Gastroesophageal sphincter (tissue), 4 donors: ENCODE data around the gene CTSZ. TPM values are rescaled to one million over a fixed set of nuclear protein-coding genes. Genes with fewer than 3 reads are reported as not detected.

ENCODE experiments used
- ATAC-seq: fragments of 150-250 bp; one replicate; pipeline ENCODE4 v1.9.1; 2016; ENCODE audit warnings: mild to moderate bottlenecking, moderate library complexity
- H3K27ac ChIP-seq, 4 donors: fragments of 200-600 bp; sonication (generic) in 3 of 4; 1 replicate in 3 of 4; 2 replicates in 1 of 4; pipeline ENCODE4 v1.5.1; 2016 to 2019
- H3K27me3 ChIP-seq: fragments of 200-600 bp; sonication (generic); one replicate; pipeline ENCODE4 v1.5.1; 2019
- H3K36me3 ChIP-seq, 2 donors: fragments of 200-600 bp; sonication (generic); one replicate each; pipeline ENCODE4 v1.5.1; 2019; ENCODE audit warnings: control low read depth in 1 of 2
- H3K4me1 ChIP-seq, 3 donors: fragments of 200-600 bp; sonication (generic); 1 replicate in 2 of 3; 2 replicates in 1 of 3; pipeline ENCODE4 v1.5.1; 2016 to 2019; ENCODE audit warnings: control low read depth in 2 of 3
- H3K4me3 ChIP-seq, 2 donors: fragments of 200-600 bp; sonication (generic); one replicate each; pipeline ENCODE4 v1.5.1; 2019; ENCODE audit warnings: mild to moderate bottlenecking in 1 of 2, moderate library complexity in 1 of 2
- H3K9me3 ChIP-seq, 3 donors: fragments of 200-600 bp; sonication (generic); one replicate each; pipeline ENCODE4 v1.5.1; 2017 to 2019; ENCODE audit warnings: control low read depth in 2 of 3
- EP300 ChIP-seq: sonication (generic); formaldehyde crosslinking; IDR thresholded peaks from one replicate; pipeline ENCODE4 v1.6.1; 2017; ENCODE audit warnings: antibody characterized with exemption, mild to moderate bottlenecking
- POLR2A ChIP-seq, 2 donors: fragments of 450-650 bp; IDR thresholded peaks; one replicate each; pipeline ENCODE4 v1.6.1; 2017; ENCODE audit warnings: antibody characterized with exemption in 2 of 2, mild to moderate bottlenecking in 2 of 2, moderate library complexity in 1 of 2
- POLR2AphosphoS5 ChIP-seq: sonication (generic); formaldehyde crosslinking; IDR thresholded peaks from one replicate; pipeline ENCODE4 v1.6.1; 2017; ENCODE audit warnings: antibody characterized with exemption
- WGBS, 2 donors: methylation state at CpG; one replicate each; pipeline ENCODE4 v1.1.5; 2018; ENCODE audit warnings: low coverage in 1 of 2; 5-methylcytosine and 5-hydroxymethylcytosine counted together
- total RNA-seq, 4 donors: library from RNA; depleted of rRNA; stranded (reverse); fragments of >200 nt; gene quantifications; one replicate each; pipeline ENCODE4 v1.1.0, GENCODE V29; 2016
- TF ChIP-seq, protein P1 (sequence below), 4 experiments: fragments of 200-600 bp in 2 of 4; fragments of 450-650 bp in 2 of 4; sonication (generic) in 1 of 4; IDR thresholded peaks; one replicate each; pipeline ENCODE4 v1.5.1; 2017 to 2019; ENCODE audit warnings: antibody characterized with exemption in 4 of 4, mild to moderate bottlenecking in 2 of 4, moderate library complexity in 2 of 4

Gene CTSZ
- total RNA-seq, 4 donors from 2014 or later = 167 to 222 (median 176) TPM

DNA sequence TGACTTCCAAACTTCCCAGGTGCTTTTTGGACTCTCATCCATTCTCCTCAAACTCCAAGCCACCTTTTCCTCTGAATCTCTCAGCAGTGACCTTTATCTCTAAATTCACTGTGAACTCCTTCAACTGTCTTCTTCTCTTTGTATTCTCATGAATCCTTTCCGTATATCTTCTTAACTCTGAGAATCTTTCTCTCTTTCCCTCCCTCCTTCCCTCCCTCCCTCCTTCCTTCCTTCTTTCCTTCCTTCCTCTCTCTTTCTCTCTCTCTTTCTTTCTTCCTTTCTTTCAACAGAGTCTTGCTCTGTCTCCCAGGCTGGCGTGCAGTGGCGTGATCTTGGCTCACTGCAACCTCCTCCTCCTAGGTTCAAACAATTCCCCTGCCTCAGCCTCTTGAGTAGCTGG is 39.8 kb upstream of the CTSZ start:
- peaks cover 19% of the 10 kb centered on the region for H3K27me3 ChIP-seq
- 88 to 100% methylated on average over 1 to 3 of the region's 3 CpGs for WGBS, 2 donors
- no peaks in the 10 kb centered on the region for H3K9me3 ChIP-seq
- TF ChIP-seq POLR2AphosphoS5 (no peak), POLR2A (IDR thresholded peaks at IDR 0.05) (no peak), EP300 (no peak)
- TF ChIP-seq, protein P1, sequence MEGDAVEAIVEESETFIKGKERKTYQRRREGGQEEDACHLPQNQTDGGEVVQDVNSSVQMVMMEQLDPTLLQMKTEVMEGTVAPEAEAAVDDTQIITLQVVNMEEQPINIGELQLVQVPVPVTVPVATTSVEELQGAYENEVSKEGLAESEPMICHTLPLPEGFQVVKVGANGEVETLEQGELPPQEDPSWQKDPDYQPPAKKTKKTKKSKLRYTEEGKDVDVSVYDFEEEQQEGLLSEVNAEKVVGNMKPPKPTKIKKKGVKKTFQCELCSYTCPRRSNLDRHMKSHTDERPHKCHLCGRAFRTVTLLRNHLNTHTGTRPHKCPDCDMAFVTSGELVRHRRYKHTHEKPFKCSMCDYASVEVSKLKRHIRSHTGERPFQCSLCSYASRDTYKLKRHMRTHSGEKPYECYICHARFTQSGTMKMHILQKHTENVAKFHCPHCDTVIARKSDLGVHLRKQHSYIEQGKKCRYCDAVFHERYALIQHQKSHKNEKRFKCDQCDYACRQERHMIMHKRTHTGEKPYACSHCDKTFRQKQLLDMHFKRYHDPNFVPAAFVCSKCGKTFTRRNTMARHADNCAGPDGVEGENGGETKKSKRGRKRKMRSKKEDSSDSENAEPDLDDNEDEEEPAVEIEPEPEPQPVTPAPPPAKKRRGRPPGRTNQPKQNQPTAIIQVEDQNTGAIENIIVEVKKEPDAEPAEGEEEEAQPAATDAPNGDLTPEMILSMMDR (IDR thresholded peaks at IDR 0.05) = no peak
- H3K27ac ChIP-seq = no peak overlapping the region
- peaks cover 0 to 13% (median 4%) of the 10 kb centered on the region in 3 donors for H3K4me1 ChIP-seq
- H3K4me3 ChIP-seq = no peak overlapping the region
- no peak for ATAC-seq
- no peaks in the 10 kb centered on the region for H3K36me3 ChIP-seq

DNA sequence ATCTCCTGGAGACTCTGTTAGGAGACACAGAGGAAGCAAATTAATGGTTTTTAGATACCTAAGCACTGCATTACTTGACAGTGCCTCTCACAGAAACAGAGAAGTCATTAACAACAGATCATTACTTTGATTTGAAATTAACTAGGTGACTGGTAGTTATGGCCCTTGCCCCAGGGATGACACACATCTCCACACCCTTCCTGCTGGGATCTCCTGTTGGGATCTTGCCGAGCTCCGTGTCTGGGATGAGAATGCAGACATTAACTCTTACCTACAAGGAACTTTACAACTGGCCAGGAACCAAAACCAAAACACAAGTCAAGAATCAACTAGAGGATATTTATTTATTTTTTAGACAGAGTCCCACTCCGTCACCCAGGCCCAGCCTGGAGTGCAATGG is 37.7 kb upstream of the CTSZ start:
- no peak for ATAC-seq
- Histone ChIP-seq H3K4me1 (peaks cover 0 to 34% (median 23%) of the 10 kb centered on the region in 3 donors), H3K36me3 (no peaks in the 10 kb centered on the region), H3K27ac (no peak overlapping the region), H3K4me3 (no peak overlapping the region), H3K9me3 (no peaks in the 10 kb centered on the region), H3K27me3 (peaks cover 8% of the 10 kb centered on the region)
- WGBS, 2 donors = 71 to 89% methylated on average over 1 to 3 of the region's 3 CpGs
- TF ChIP-seq POLR2AphosphoS5 (no peak), POLR2A (IDR thresholded peaks at IDR 0.05) (no peak), EP300 (no peak)
- TF ChIP-seq, protein P1 (IDR thresholded peaks at IDR 0.05) = no peak

DNA sequence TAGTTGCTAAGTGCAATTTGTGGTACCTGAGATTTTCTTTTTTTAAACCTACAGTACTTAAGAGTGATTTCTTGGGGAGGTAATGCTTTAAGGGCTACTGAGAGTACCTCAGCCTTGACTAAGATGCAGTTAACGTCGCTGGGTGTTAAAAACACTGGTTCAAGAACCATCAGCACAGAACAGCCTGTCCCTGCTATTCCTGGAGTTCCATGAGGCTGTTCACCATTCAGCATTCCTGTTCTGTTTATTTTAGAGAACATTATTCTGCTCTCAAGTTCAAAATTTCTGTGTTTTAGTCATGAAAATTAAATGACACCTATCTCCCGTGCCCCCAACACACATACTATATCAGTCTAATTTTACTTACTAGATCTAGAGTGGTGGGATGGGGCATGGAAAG is 37.2 kb upstream of the CTSZ start:
- no peaks in the 10 kb centered on the region for H3K36me3 ChIP-seq
- TF ChIP-seq POLR2A (IDR thresholded peaks at IDR 0.05) (no peak), POLR2AphosphoS5 (no peak), EP300 (no peak)
- TF ChIP-seq, protein P1 (IDR thresholded peaks at IDR 0.05) = no peak
- H3K27ac ChIP-seq = peak overlapping the region in 1 of 4 donors; percentile 86
- peaks cover 0 to 39% (median 23%) of the 10 kb centered on the region in 3 donors for H3K4me1 ChIP-seq
- H3K4me3 ChIP-seq = no peak overlapping the region
- no peak for ATAC-seq
- H3K9me3 ChIP-seq = no peaks in the 10 kb centered on the region
- 79 to 92% methylated on average over 3 of the region's 3 CpGs for WGBS, 2 donors
- peaks cover 3% of the 10 kb centered on the region for H3K27me3 ChIP-seq

DNA sequence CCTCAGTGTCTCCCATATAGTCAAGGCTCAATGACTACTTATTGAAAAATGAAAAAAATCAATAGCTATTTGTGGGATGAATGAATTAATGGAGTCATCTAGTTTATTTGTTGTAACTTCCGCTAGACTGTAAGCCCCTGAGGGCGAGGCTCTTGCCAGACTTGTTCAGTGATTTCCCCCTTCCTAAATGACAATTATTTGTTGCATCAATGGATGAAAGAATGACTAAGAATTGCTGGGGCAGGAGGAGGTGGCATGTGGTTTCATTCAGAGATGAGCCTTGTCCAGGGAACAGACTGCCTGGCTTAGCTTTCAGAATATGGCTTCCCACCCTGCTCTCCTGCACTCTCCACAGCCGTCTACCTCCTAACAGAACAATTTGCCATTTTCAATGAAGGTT is 36.6 kb upstream of the CTSZ start:
- no peak for ATAC-seq
- Histone ChIP-seq H3K27me3 (no peaks in the 10 kb centered on the region), H3K4me1 (peaks cover 0 to 39% (median 23%) of the 10 kb centered on the region in 3 donors), H3K36me3 (no peaks in the 10 kb centered on the region), H3K27ac (peak overlapping the region in 3 of 4 donors; percentile 83 to 89 (median 86)), H3K4me3 (no peak overlapping the region), H3K9me3 (no peaks in the 10 kb centered on the region)
- TF ChIP-seq EP300 (no peak), POLR2AphosphoS5 (no peak), POLR2A (IDR thresholded peaks at IDR 0.05) (no peak)
- TF ChIP-seq, protein P1 (IDR thresholded peaks at IDR 0.05) = no peak
- 86 to 87% methylated on average over 2 to 3 of the region's 3 CpGs for WGBS, 2 donors

DNA sequence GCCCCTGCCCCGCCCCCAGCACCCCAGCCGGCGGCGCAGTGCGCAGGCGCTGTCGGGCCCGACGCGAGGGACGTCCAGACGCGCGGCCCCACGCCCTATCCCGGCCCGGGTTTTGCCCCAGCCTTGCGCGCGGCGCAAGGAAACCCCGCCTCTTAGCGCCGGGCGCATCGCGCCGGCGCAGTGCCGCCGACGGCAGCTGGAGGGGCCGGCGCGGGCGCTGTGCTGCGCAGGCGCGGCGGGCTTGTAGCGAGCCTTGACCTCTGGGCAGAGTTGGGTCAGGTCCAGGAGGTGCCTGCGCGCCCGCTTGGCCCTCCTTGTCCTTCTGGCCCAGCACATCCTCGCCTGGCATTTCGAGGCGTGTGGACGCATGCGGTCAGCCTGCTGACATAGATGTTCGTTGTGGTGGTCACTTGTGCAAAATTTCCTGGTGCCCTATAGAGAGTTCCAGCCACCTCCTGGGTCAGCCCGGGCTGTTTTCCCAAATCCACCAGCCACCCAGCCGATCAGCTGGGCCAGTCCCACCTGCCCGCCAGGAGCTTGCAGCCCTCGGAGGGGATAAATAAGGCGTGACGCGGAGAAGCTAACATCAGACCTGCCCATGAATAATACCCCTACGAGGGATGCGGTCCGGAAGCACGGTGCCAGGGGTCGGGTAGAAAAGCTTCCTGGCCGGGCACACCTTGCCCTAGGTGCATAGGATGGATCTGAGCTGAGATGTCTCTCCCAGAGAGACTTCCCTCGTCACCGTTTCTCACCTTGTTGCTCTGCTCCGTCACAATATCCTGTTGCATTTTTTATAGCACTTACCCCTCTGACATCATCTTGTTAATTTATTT is 36.0 kb upstream of the CTSZ start:
- H3K9me3 ChIP-seq = no peaks in the 10 kb centered on the region
- peak overlapping the region in 3 of 4 donors; percentile 83 to 89 (median 86) for H3K27ac ChIP-seq
- H3K36me3 ChIP-seq = peaks cover 0 to 4% of the 10 kb centered on the region in 2 donors
- TF ChIP-seq POLR2AphosphoS5 = no peak
- TF ChIP-seq, protein P1 (IDR thresholded peaks at IDR 0.05) = peak in 2 of 4 experiments; percentile 13 to 43
- peak overlapping the region; percentile 73 to 94 for H3K4me3 ChIP-seq
- ATAC-seq = peak; percentile 99
- H3K4me1 ChIP-seq = peaks cover 0 to 39% (median 23%) of the 10 kb centered on the region in 3 donors
- 43 to 79% methylated on average over 5 to 11 of the region's 66 CpGs for WGBS, 2 donors
- no peaks in the 10 kb centered on the region for H3K27me3 ChIP-seq
